ENCODE measurements around the gene RUNX1.

The RUNX1 gene

GRCh38 chr21:34779860-34780259 is 269.2 kb downstream of the RUNX1 start:
- H3K27ac ChIP-seq: no peak overlapping the region
- TF ChIP-seq ZFX (IDR thresholded peaks at IDR 0.05): no peak

GRCh38 chr21:34775793-34776192 is 273.3 kb downstream of the RUNX1 start:
- TF ChIP-seq ZFX (IDR thresholded peaks at IDR 0.05): no peak
- no peak for TF ChIP-seq CTCF (conservative IDR thresholded peaks at IDR 0.05)
- H3K27ac ChIP-seq: no peak overlapping the region

GRCh38 chr21:34774750-34775149 is 274.4 kb downstream of the RUNX1 start:
- TF ChIP-seq CTCF (conservative IDR thresholded peaks at IDR 0.05): no peak
- no peak overlapping the region for H3K27ac ChIP-seq

GRCh38 chr21:34771512-34772028 is 277.5 kb downstream of the RUNX1 start:
- TF ChIP-seq ZFX (IDR thresholded peaks at IDR 0.05): no peak
- no peak for TF ChIP-seq CTCF (conservative IDR thresholded peaks at IDR 0.05)
- H3K27ac ChIP-seq: no peak overlapping the region

- H3K27ac ChIP-seq: no peak overlapping the region
- TF ChIP-seq CTCF (conservative IDR thresholded peaks at IDR 0.05) (no peak), ZFX (IDR thresholded peaks at IDR 0.05) (no peak)
Measured at GRCh38 chr21:34770576-34770975, 278.5 kb downstream of the RUNX1 start.

- H3K27ac ChIP-seq: no peak overlapping the region
- TF ChIP-seq CTCF (conservative IDR thresholded peaks at IDR 0.05) (no peak), ZFX (IDR thresholded peaks at IDR 0.05) (no peak)
Measured at GRCh38 chr21:34768326-34768725, 280.8 kb downstream of the RUNX1 start.

- H3K27ac ChIP-seq: no peak overlapping the region
Measured at GRCh38 chr21:34766862-34767261, 282.2 kb downstream of the RUNX1 start.

More at GRCh38 chr21:34766862-34767261, 282.2 kb downstream of the RUNX1 start:
- no peak for TF ChIP-seq CTCF (conservative IDR thresholded peaks at IDR 0.05)
- no peak for TF ChIP-seq ZFX (IDR thresholded peaks at IDR 0.05)

All from C4-2B (cell line).